Gastrocnemius medialis (tissue), 4 donors: ENCODE measurements around the gene CERS5. TPM values are rescaled to one million over a fixed set of nuclear protein-coding genes. Genes with fewer than 3 reads are reported as not detected.
A peak's percentile ranks its signal among the peaks of the same experiment; 100 is the strongest.

ENCODE experiments used
- ATAC-seq, 2 donors: fragments of 150-250 bp; one replicate each; pipeline ENCODE4 v1.9.1; 2016
- DNase-seq, 2 donors: peaks; one replicate each; pipeline ENCODE4 v3.0.0-alpha.2; 2019
- H3K27ac ChIP-seq, 4 donors: fragments of 200-600 bp; sonication (generic); 1 replicate in 1 of 4; 2 replicates in 3 of 4; pipeline ENCODE4 v1.5.1; 2016 to 2018; ENCODE audit warnings: mild to moderate bottlenecking in 2 of 4, moderate library complexity in 1 of 4
- H3K27me3 ChIP-seq, 3 donors: fragments of 200-600 bp; sonication (generic) in 2 of 3; 1 replicate in 1 of 3; 2 replicates in 2 of 3; pipeline versions ENCODE4 v1.5.1 to v1.6.0; 2016 to 2019; ENCODE audit warnings: mild to moderate bottlenecking in 1 of 3, moderate library complexity in 1 of 3
- H3K36me3 ChIP-seq, 2 donors: fragments of 200-600 bp; sonication (generic) in 1 of 2; one replicate each; pipeline ENCODE4 v1.5.1; 2017 to 2018
- H3K4me1 ChIP-seq, 2 donors: fragments of 200-600 bp; sonication (generic) in 1 of 2; one replicate each; pipeline ENCODE4 v1.5.1; 2016 to 2017; ENCODE audit warnings: mild to moderate bottlenecking in 2 of 2
- H3K4me3 ChIP-seq, 4 donors: fragments of 200-600 bp; sonication (generic) in 3 of 4; 1 replicate in 1 of 4; 2 replicates in 3 of 4; pipeline ENCODE4 v1.5.1; 2016 to 2019; ENCODE audit warnings: mild to moderate bottlenecking in 2 of 4
- H3K9me3 ChIP-seq, 3 donors: fragments of 200-600 bp; sonication (generic) in 2 of 3; 1 replicate in 1 of 3; 2 replicates in 2 of 3; pipeline ENCODE4 v1.5.1; 2016 to 2019
- CTCF ChIP-seq, 5 experiments: fragments of 450-650 bp in 3 of 5; fragments of 200-600 bp in 2 of 5; sonication (generic) in 2 of 5; IDR thresholded peaks in 4 of 5; conservative IDR thresholded peaks in 1 of 5; 1 replicate in 4 of 5; 2 replicates in 1 of 5; pipeline ENCODE4 v1.5.1; 2016 to 2019; ENCODE audit warnings: antibody characterized with exemption in 5 of 5, mild to moderate bottlenecking in 3 of 5, moderate library complexity in 3 of 5
- POLR2A ChIP-seq, 2 donors: fragments of 450-650 bp; IDR thresholded peaks; one replicate each; pipeline ENCODE4 v1.6.1; 2017; ENCODE audit warnings: antibody characterized with exemption in 2 of 2, mild to moderate bottlenecking in 2 of 2, moderate library complexity in 2 of 2
- in situ Hi-C, 4 donors: fragments of 200-750 bp; cut with MboI; loops; one replicate each; pipeline versions ENCODE4 v1.15.0 to v1.8.0; 2017; ENCODE audit warnings: low sequenced_read_pairs in 4 of 4
- intact Hi-C: fragments of 100-400 bp; cut with DNase I; formaldehyde crosslinking; loops from one replicate; pipeline ENCODE4 v1.15.1; 2023; ENCODE audit warnings: low total_unique reads
- total RNA-seq, 4 donors: library from RNA; depleted of rRNA; stranded (reverse); fragments of >200 nt; gene quantifications; one replicate each; pipeline versions ENCODE4 v1.1.0 to v1.2.3, GENCODE V29; 2016

The CERS5 gene
- total RNA-seq, 4 donors from 2014 or later: 5.4 to 9.2 (median 7.3) TPM

- no peak for ATAC-seq
- H3K27me3 ChIP-seq: no peaks in the 10 kb centered on the region
- peak overlapping the region; percentile 30 to 95 (median 95) for H3K27ac ChIP-seq
- DNase-seq: no peak
- TF ChIP-seq CTCF (IDR thresholded peaks at IDR 0.05 in 4 of 5, conservative IDR thresholded peaks at IDR 0.05 in 1 of 5): peak in 4 of 5 experiments; percentile 11 to 43 (median 31)
- no peak for TF ChIP-seq POLR2A (IDR thresholded peaks at IDR 0.05)
- peaks cover 0 to 34% of the 10 kb centered on the region in 2 donors for H3K36me3 ChIP-seq
- H3K9me3 ChIP-seq: no peaks in the 10 kb centered on the region
- in situ Hi-C loops (loop anchor here in 1 of 4 donors (10.0 kb wide), 1 partner anchor 63 kb away; the partner anchor contains the start of gene CERS5), intact Hi-C loops (no loop called here)
- H3K4me3 ChIP-seq: no peak overlapping the region
- peaks cover 39 to 41% of the 10 kb centered on the region in 2 donors for H3K4me1 ChIP-seq
Observed at GRCh38 chr12:50101663-50102062, 65.5 kb downstream of the CERS5 start.

GRCh38 chr12:50100561-50100960 lies 66.6 kb downstream of the CERS5 start:
- H3K9me3 ChIP-seq: no peaks in the 10 kb centered on the region
- no peak overlapping the region for H3K4me3 ChIP-seq
- ATAC-seq (no peak), DNase-seq (no peak)
- intact Hi-C loops (no loop called here), in situ Hi-C loops (loop anchor here in 1 of 4 donors (10.0 kb wide), 1 partner anchor 64 kb away; the partner anchor contains the start of gene CERS5)
- TF ChIP-seq POLR2A (IDR thresholded peaks at IDR 0.05) (no peak), CTCF (IDR thresholded peaks at IDR 0.05 in 4 of 5, conservative IDR thresholded peaks at IDR 0.05 in 1 of 5) (no peak)
- H3K4me1 ChIP-seq: peaks cover 28 to 30% of the 10 kb centered on the region in 2 donors
- H3K36me3 ChIP-seq: peaks cover 3 to 43% of the 10 kb centered on the region in 2 donors
- H3K27me3 ChIP-seq: no peaks in the 10 kb centered on the region
- no peak overlapping the region for H3K27ac ChIP-seq

- H3K9me3 ChIP-seq: no peaks in the 10 kb centered on the region
- TF ChIP-seq POLR2A (IDR thresholded peaks at IDR 0.05) (no peak), CTCF (IDR thresholded peaks at IDR 0.05 in 4 of 5, conservative IDR thresholded peaks at IDR 0.05 in 1 of 5) (no peak)
- no peak for ATAC-seq
Observed at GRCh38 chr12:50099302-50100008, 67.7 kb downstream of the CERS5 start.

GRCh38 chr12:50097952-50098351 lies 69.2 kb downstream of the CERS5 start:
- in situ Hi-C loops: loop anchor here in 2 of 4 donors (25.0 kb wide), 1 partner anchor 214 kb away; no protein-coding TSS in a partner anchor
- H3K9me3 ChIP-seq: no peaks in the 10 kb centered on the region
- no peak overlapping the region for H3K4me3 ChIP-seq
- H3K36me3 ChIP-seq: peaks cover 3 to 69% of the 10 kb centered on the region in 2 donors
- no peak overlapping the region for H3K27ac ChIP-seq
- DNase-seq: no peak
- no peaks in the 10 kb centered on the region for H3K27me3 ChIP-seq
- intact Hi-C loops: no loop called here
- no peak for TF ChIP-seq CTCF (IDR thresholded peaks at IDR 0.05 in 4 of 5, conservative IDR thresholded peaks at IDR 0.05 in 1 of 5)
- TF ChIP-seq POLR2A (IDR thresholded peaks at IDR 0.05): no peak
- H3K4me1 ChIP-seq: peaks cover 4 to 9% of the 10 kb centered on the region in 2 donors
- no peak for ATAC-seq

More at GRCh38 chr12:50099302-50100008, 67.7 kb downstream of the CERS5 start:
- Histone ChIP-seq H3K36me3 (peaks cover 3 to 54% of the 10 kb centered on the region in 2 donors), H3K4me1 (peaks cover 18 to 19% of the 10 kb centered on the region in 2 donors), H3K27ac (peak overlapping the region in 1 of 4 donors; percentile 5), H3K27me3 (no peaks in the 10 kb centered on the region), H3K4me3 (no peak overlapping the region)
- in situ Hi-C loops (loop anchor here in 2 of 4 donors (10.0 to 25.0 kb wide), 2 partner anchors 65 to 213 kb away; partner anchors contain the start of gene CERS5 (in 1 of the 2)), intact Hi-C loops (no loop called here)
- DNase-seq: no peak
